Measurements from ENCODE around the gene KIF26B.

DNA sequence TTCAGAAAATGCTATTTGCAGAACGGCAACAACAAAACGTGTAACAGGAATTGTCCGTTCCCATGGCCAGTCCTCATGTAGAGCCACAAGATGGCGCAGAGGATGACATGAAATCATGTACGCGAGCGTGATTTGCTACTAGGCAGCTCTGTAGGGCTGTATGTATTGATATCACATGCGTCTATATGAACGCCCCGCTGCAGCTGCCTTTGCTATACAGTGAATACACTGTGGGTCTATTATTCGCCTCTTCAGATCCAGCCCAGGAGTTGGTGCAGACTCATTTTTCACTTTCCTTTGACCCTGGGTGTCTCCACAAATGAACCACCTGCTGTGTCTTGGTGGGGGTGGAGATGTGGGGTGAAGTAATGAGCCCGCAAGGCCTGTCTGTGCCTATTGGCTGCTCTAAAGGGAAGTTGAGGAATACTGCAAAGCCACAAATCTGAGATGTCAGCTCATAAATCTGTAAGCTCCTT, 361.5 kb downstream of the KIF26B start:
- TF ChIP-seq, protein P1, sequence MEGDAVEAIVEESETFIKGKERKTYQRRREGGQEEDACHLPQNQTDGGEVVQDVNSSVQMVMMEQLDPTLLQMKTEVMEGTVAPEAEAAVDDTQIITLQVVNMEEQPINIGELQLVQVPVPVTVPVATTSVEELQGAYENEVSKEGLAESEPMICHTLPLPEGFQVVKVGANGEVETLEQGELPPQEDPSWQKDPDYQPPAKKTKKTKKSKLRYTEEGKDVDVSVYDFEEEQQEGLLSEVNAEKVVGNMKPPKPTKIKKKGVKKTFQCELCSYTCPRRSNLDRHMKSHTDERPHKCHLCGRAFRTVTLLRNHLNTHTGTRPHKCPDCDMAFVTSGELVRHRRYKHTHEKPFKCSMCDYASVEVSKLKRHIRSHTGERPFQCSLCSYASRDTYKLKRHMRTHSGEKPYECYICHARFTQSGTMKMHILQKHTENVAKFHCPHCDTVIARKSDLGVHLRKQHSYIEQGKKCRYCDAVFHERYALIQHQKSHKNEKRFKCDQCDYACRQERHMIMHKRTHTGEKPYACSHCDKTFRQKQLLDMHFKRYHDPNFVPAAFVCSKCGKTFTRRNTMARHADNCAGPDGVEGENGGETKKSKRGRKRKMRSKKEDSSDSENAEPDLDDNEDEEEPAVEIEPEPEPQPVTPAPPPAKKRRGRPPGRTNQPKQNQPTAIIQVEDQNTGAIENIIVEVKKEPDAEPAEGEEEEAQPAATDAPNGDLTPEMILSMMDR (IDR thresholded peaks at IDR 0.05), result peak in 1 of 7 experiments; percentile 4
- TF ChIP-seq POLR2A (IDR thresholded peaks at IDR 0.05), result no peak

Measured in body of pancreas (tissue), 4 donors.